ENCODE data around the gene SETD5. TPM values are rescaled to one million over a fixed set of nuclear protein-coding genes. Genes with fewer than 3 reads are reported as not detected.
"Not testable (repeated sequence)": the region's sequence is repeated elsewhere in the genome, so short reads cannot be mapped to it uniquely, and the experiment has no call there.

SETD5 gene
- total and polyA plus RNA-seq, 12 donors = 10.8 to 64.7 (median 55.6) TPM

- ATAC-seq (no peak), DNase-seq (no peak)
- Histone ChIP-seq H3K9me3 (no peaks in the 10 kb centered on the region), H3K27ac (no peak overlapping the region), H3K4me3 (no peak overlapping the region), H3K36me3 (peaks cover 0 to 99% (median 50%) of the 10 kb centered on the region in 9 donors), H3K4me1 (no peaks in the 10 kb centered on the region), H3K27me3 (no peaks in the 10 kb centered on the region)
- WGBS, 2 donors = 95 to 100% methylated on average over 1 of the region's 1 CpG
- intact Hi-C loops (cut with DNase I) = no loop called here
- TF ChIP-seq CTCF (IDR thresholded peaks at IDR 0.05) = no peak
Measured at GRCh38 chr3:9480265-9480664, 82.8 kb downstream of the SETD5 start.

DNA sequence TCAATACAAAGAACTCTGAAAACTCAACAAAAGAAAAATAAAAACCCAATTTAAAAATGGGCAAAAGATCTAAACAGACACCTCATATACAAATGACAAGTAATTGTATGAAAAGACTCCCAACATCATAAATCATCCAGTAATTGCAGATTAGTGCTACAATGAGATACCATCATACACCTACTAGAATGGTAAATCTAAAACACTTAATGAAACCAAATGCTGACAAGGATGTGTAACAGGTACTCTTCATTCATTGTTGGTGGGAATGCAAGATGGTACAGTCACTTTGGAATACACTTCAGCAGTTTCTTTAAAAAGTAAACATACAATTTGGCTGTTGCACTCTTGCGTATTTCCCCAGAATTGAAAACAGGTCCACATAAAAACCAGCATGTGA, 87.8 kb downstream of the SETD5 start:
- H3K27me3 ChIP-seq = no peaks in the 10 kb centered on the region
- H3K9me3 ChIP-seq = peaks cover 0 to 14% (median 4%) of the 10 kb centered on the region in 11 donors
- ATAC-seq (no peak), DNase-seq (no peak)
- H3K4me3 ChIP-seq = no peak overlapping the region
- no peak for TF ChIP-seq CTCF (IDR thresholded peaks at IDR 0.05)
- H3K27ac ChIP-seq = no peak overlapping the region
- WGBS, 2 donors = 98 to 100% methylated on average over 1 of the region's 1 CpG
- no peaks in the 10 kb centered on the region for H3K4me1 ChIP-seq
- peaks cover 0 to 69% (median 7%) of the 10 kb centered on the region in 9 donors for H3K36me3 ChIP-seq
- intact Hi-C loops (cut with DNase I) = no loop called here

GRCh38 chr3:9491506-9491905, 94.1 kb downstream of the SETD5 start:
- H3K27me3 ChIP-seq = no peaks in the 10 kb centered on the region

GRCh38 chr3:9494036-9494435, 96.6 kb downstream of the SETD5 start:
- H3K4me1 ChIP-seq; H3K27me3 ChIP-seq; H3K4me3 ChIP-seq; DNase-seq; ATAC-seq; intact Hi-C loops (cut with DNase I); H3K27ac ChIP-seq; H3K9me3 ChIP-seq; H3K36me3 ChIP-seq: not testable (repeated sequence)
- WGBS, 2 donors = 94 to 96% methylated on average over 15 of the region's 15 CpGs

More at GRCh38 chr3:9491506-9491905, 94.1 kb downstream of the SETD5 start:
- 63 to 69% methylated on average over 3 of the region's 3 CpGs for WGBS, 2 donors
- no peaks in the 10 kb centered on the region for H3K4me1 ChIP-seq
- H3K27ac ChIP-seq = no peak overlapping the region
- peaks cover 0 to 14% (median 4%) of the 10 kb centered on the region in 11 donors for H3K9me3 ChIP-seq
- H3K4me3 ChIP-seq = no peak overlapping the region
- TF ChIP-seq CTCF (IDR thresholded peaks at IDR 0.05) = no peak
- DNase-seq (no peak), ATAC-seq (no peak)
- peaks cover 0 to 8% (median 0%) of the 10 kb centered on the region in 9 donors for H3K36me3 ChIP-seq
- intact Hi-C loops (cut with DNase I) = no loop called here

- H3K27ac ChIP-seq = no peak overlapping the region
- intact Hi-C loops (cut with DNase I) = no loop called here
- 82 to 87% methylated on average over 6 of the region's 6 CpGs for WGBS, 2 donors
- H3K36me3 ChIP-seq = no peaks in the 10 kb centered on the region
- DNase-seq = no peak
- peaks cover 0 to 31% (median 23%) of the 10 kb centered on the region in 7 donors for H3K27me3 ChIP-seq
- H3K9me3 ChIP-seq = no peaks in the 10 kb centered on the region
- peaks cover 0 to 14% (median 10%) of the 10 kb centered on the region in 9 donors for H3K4me1 ChIP-seq
- TF ChIP-seq CTCF (IDR thresholded peaks at IDR 0.05) = no peak
- H3K4me3 ChIP-seq = no peak overlapping the region
- ATAC-seq = no peak
Measured at GRCh38 chr3:9496893-9497292, 99.5 kb downstream of the SETD5 start.
